Measurements from ENCODE around the gene NEK2. TPM values are rescaled to one million over a fixed set of nuclear protein-coding genes. Genes with fewer than 3 reads are reported as not detected.
A peak's percentile ranks its signal among the peaks of the same experiment; 100 is the strongest.

The NEK2 gene
- total and polyA plus RNA-seq, 2 of the 13 experiments (the other 11 are each of a cell fraction or from before 2014, with no cell fraction given), result 10.9 to 40.8 TPM

DNA sequence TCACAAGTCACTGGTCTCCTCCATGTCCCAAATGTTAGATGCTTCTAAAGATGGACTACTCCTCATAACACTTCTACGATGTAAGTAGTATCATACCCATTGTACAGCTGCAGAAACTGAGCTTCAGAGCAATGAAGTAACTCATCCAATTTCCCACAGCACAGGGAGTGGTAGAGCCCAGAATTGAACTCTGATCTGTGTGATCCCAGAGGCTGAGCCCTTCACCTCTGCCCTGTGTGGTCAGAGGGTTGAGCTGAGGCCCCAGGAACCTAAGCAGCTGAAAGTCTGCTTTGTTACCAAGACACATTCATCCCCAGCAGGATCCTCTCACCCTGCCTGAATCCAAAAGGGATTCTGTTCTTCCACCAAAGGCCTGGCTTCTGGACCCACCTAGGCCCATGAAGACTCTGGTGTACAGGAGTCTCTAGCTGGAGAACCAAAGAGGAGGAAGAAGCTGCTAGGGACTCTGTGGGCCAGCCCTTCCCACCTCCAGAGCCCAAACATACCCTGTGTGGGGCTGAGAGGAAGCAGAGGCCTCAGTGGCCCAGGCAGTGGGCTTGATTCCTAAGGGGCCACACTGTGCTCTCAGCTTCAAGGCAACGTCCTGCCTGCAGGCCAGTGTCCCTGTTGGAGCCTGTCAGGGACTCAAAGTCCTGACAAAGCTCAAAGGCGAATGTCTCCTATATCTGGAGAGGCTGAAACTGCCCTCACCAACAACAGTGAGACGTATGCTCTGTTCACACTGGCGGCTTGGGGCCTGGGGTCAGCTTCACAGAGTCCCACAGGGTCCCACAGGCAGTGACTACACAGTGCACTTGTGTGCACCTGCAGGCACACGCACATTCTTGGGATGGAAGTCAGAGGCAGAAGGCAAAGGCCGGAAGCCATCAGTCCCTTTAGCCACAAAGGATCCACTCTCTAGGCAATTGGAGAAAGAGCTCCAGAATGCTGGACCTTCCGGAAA lies 56.1 kb downstream of the NEK2 start (continued):
- TF ChIP-seq, protein P1, sequence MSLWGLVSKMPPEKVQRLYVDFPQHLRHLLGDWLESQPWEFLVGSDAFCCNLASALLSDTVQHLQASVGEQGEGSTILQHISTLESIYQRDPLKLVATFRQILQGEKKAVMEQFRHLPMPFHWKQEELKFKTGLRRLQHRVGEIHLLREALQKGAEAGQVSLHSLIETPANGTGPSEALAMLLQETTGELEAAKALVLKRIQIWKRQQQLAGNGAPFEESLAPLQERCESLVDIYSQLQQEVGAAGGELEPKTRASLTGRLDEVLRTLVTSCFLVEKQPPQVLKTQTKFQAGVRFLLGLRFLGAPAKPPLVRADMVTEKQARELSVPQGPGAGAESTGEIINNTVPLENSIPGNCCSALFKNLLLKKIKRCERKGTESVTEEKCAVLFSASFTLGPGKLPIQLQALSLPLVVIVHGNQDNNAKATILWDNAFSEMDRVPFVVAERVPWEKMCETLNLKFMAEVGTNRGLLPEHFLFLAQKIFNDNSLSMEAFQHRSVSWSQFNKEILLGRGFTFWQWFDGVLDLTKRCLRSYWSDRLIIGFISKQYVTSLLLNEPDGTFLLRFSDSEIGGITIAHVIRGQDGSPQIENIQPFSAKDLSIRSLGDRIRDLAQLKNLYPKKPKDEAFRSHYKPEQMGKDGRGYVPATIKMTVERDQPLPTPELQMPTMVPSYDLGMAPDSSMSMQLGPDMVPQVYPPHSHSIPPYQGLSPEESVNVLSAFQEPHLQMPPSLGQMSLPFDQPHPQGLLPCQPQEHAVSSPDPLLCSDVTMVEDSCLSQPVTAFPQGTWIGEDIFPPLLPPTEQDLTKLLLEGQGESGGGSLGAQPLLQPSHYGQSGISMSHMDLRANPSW (CRISPR knock-in tag; IDR thresholded peaks at IDR 0.05; ENCODE audit: borderline replicate concordance), result no peak
- no peak for TF ChIP-seq MAFF (IDR thresholded peaks at IDR 0.05; ENCODE audit: low read depth, low read length)
- TF ChIP-seq ZHX1 (CRISPR knock-in tag; IDR thresholded peaks at IDR 0.05; ENCODE audit: low read depth), result no peak
- no peak for TF ChIP-seq MBNL3 (CRISPR knock-in tag; conservative IDR thresholded peaks at IDR 0.05)
- TF ChIP-seq ZNF10 (CRISPR knock-in tag; IDR thresholded peaks at IDR 0.05; ENCODE audit: borderline replicate concordance, low read depth), result no peak
- TF ChIP-seq RBAK (CRISPR knock-in tag; IDR thresholded peaks at IDR 0.05), result peak; percentile 95
- peak; percentile 27; the same call in 1 of the 2 replicates for TF ChIP-seq ZNF362 (CRISPR knock-in tag; IDR thresholded peaks at IDR 0.05; ENCODE audit: borderline replicate concordance)
- TF ChIP-seq SOX6 (IDR thresholded peaks at IDR 0.05), result no peak
- TF ChIP-seq SOX6 (CRISPR knock-in tag; IDR thresholded peaks at IDR 0.05), result peak; percentile 76
- TF ChIP-seq NCOA2 (CRISPR knock-in tag; IDR thresholded peaks at IDR 0.05), result peak; percentile 52; the same call in 1 of the 2 replicates
- TF ChIP-seq ZNF260 (CRISPR knock-in tag; IDR thresholded peaks at IDR 0.05; ENCODE audit: borderline replicate concordance, low read depth), result no peak
- TF ChIP-seq ZNF747 (CRISPR knock-in tag; IDR thresholded peaks at IDR 0.05; ENCODE audit: borderline replicate concordance), result no peak
- TF ChIP-seq RCOR2 (CRISPR knock-in tag; IDR thresholded peaks at IDR 0.05), result peak; percentile 100
- no peak for TF ChIP-seq PCBP2 (optimal IDR thresholded peaks at IDR 0.05; ENCODE audit: low read depth, low read length, poor library complexity, severe bottlenecking)
- no peak for TF ChIP-seq XRCC5 (optimal IDR thresholded peaks at IDR 0.05; ENCODE audit: low read length)
- TF ChIP-seq, protein P2, sequence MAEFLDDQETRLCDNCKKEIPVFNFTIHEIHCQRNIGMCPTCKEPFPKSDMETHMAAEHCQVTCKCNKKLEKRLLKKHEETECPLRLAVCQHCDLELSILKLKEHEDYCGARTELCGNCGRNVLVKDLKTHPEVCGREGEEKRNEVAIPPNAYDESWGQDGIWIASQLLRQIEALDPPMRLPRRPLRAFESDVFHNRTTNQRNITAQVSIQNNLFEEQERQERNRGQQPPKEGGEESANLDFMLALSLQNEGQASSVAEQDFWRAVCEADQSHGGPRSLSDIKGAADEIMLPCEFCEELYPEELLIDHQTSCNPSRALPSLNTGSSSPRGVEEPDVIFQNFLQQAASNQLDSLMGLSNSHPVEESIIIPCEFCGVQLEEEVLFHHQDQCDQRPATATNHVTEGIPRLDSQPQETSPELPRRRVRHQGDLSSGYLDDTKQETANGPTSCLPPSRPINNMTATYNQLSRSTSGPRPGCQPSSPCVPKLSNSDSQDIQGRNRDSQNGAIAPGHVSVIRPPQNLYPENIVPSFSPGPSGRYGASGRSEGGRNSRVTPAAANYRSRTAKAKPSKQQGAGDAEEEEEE (CRISPR knock-in tag; IDR thresholded peaks at IDR 0.05; ENCODE audit: borderline replicate concordance), result no peak
- TF ChIP-seq, protein P3, sequence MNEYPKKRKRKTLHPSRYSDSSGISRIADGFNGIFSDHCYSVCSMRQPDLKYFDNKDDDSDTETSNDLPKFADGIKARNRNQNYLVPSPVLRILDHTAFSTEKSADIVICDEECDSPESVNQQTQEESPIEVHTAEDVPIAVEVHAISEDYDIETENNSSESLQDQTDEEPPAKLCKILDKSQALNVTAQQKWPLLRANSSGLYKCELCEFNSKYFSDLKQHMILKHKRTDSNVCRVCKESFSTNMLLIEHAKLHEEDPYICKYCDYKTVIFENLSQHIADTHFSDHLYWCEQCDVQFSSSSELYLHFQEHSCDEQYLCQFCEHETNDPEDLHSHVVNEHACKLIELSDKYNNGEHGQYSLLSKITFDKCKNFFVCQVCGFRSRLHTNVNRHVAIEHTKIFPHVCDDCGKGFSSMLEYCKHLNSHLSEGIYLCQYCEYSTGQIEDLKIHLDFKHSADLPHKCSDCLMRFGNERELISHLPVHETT (CRISPR knock-in tag; conservative IDR thresholded peaks at IDR 0.05), result no peak

All from HepG2 (cell line).